AG09319 (cell line): Measurements from ENCODE around the gene NOL4L.
A peak's percentile ranks its signal among the peaks of the same experiment; 100 is the strongest.

Experiments
- DNase-seq: peaks from one replicate; pipeline ENCODE4 v3.0.0-alpha.2; 2010; ENCODE audit warnings: low read depth; ENCODE audit errors: extremely low read depth
- TF ChIP-seq, protein P1 (sequence below): IDR thresholded peaks from 2 replicates; pipeline ENCODE4 v1.5.1; 2011; ENCODE audit warnings: low read depth, mild to moderate bottlenecking, inconsistent platforms, low read length, moderate library complexity

Gene NOL4L

DNA sequence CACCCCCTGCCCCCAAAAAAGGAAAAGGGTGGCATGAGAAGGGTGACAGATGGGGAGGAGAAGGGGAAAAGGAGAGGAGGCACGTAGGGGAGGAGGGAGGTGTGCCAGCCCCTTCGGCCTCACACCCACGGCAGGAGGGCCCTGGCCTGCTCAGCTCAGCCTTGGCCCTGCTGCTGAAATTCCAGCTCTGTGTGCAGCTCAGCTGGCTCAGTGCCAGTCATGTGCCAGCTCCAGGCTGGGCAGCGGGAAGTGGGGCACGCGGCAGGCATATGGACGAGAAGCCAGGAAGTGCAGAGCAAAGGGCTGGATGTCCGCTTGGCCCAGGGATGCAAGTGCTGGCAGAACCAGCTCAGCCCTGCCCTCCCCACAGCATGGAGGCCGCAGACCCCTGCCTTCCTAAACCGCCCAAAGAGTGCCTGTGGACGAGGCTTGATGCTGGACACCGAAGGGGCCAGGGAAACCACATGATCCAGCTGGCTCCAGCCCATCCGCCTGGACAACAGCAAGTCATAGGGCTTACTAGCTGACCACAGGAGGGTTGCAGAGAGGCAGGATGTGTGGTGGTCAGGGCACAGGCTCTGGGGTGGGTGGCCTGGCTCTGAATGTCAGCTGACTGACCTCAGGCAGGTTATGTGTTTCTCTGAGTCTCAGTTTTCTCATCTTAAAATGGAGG, 60.2 kb downstream of the NOL4L start:
- TF ChIP-seq, protein P1, sequence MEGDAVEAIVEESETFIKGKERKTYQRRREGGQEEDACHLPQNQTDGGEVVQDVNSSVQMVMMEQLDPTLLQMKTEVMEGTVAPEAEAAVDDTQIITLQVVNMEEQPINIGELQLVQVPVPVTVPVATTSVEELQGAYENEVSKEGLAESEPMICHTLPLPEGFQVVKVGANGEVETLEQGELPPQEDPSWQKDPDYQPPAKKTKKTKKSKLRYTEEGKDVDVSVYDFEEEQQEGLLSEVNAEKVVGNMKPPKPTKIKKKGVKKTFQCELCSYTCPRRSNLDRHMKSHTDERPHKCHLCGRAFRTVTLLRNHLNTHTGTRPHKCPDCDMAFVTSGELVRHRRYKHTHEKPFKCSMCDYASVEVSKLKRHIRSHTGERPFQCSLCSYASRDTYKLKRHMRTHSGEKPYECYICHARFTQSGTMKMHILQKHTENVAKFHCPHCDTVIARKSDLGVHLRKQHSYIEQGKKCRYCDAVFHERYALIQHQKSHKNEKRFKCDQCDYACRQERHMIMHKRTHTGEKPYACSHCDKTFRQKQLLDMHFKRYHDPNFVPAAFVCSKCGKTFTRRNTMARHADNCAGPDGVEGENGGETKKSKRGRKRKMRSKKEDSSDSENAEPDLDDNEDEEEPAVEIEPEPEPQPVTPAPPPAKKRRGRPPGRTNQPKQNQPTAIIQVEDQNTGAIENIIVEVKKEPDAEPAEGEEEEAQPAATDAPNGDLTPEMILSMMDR, result no peak
- DNase-seq, result no peak

DNA sequence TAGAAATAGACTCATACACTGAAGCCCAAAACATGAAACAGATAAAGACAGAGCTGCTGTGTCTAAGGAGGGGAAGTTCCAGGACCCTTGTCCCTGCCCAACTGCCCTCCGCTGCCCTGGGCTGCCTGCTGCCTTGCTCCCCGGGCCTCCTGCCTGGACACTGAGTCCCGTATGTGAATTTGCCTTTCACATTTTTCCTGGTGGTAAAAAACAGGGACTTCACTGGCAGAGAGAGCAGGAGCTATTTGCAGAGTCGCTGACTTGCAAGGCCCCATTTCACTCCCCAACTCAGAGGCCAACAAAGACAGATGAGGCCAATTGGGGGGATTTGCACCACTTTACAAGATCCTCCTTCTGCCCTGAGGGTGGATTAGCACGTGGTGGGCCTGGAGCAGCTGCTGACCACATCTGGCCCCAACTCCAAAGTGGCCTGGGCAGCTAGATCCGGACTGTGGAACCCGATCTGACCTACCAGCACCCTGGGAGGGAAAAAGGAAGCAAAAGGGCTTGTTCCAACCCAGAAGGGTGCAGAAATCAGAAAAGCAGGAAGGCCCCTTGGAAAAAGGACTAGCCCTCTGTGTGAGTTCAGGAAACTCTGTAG, 61.4 kb downstream of the NOL4L start:
- TF ChIP-seq, protein P1, result no peak
- DNase-seq, result no peak

- TF ChIP-seq, protein P1, result no peak
- no peak for DNase-seq
Observed at GRCh38 chr20:32522776-32523612, 62.1 kb downstream of the NOL4L start.

GRCh38 chr20:32522526-32522775, 62.7 kb downstream of the NOL4L start:
- TF ChIP-seq, protein P1, result no peak
- DNase-seq, result no peak

DNA sequence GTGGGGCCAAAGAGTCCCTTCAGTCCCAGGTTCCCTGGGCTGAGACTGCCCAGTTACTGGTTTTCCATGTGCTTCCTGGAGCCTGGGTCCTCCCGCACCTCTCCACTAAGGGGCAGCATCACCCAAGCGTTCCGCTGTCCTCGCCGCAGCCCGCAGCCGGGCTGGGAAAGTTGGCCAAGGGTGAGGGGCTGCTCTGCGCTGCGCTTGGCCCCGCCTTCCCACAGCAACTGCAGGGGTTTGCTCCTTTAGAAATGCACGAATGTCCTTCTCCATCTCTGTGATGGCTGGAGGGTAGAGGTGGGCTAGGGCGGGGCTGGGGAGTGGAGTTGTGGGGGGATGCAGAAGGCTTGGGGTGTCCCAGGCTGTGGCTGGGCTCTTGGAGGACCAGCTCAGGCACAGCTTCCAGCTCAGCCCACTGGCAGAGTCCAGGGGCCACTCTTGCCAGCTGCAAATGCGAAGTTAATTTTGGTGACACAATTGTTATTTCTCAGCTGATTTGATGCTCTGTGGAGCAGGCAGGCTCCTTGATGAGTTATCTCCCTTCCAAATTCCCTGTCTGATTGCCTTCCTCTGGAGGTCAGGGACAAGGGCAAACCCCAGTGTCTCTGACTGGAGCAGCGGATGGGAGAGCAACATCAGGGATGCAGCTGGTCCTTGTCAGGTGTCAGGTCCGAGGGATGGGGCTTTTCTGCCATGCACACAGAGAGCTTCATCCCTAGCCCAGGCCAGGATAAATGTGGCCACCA, 63.2 kb downstream of the NOL4L start:
- TF ChIP-seq, protein P1, result peak; percentile 90
- peak; percentile 10 for DNase-seq

DNA sequence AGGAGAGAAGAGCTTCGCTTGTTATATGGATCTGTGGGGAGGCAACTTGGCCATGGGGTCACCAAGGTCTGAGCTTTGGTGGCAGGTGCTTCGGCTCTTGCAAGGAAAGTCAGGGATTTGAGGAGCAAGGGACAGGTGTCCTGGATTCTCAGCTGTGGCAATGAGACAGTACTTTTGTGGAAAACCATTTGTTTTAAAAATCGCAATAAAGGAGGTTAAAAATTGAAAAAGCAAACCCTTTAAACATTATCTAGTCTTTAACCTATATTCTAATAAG, 64.3 kb downstream of the NOL4L start:
- DNase-seq, result no peak
- TF ChIP-seq, protein P1, result no peak

DNA sequence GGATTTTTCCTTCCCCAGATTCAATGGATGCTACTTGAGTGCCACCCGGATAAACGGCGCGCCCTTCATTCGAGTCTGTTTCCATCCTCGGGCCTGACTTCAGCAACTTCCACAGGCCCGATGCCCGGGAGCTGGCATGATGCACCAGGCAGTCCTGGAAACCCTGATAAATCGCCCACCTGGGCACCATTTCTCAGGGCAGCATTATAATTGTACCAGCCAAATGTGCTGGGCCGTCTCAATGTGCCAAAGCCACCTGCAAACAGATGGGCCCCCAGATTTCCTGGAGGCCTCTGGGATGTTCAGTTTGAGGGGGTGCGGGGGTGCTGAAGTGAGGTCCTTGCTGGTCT, 65.8 kb downstream of the NOL4L start:
- no peak for DNase-seq
- TF ChIP-seq, protein P1, result no peak
